Spinal cord (tissue), 10 donors: ENCODE results near the gene ATP4B. TPM values are rescaled to one million over a fixed set of nuclear protein-coding genes. Genes with fewer than 3 reads are reported as not detected.

Source experiments
- DNase-seq, 6 donors: peaks; one replicate each; pipeline versions ENCODE4 v3.0.0 to v3.0.0-alpha.2; 2013 to 2015; ENCODE audit warnings: low spot score in 6 of 6, low read depth in 4 of 6
- H3K27ac ChIP-seq: one replicate; pipeline ENCODE4 v1.5.1; 2013; ENCODE audit warnings: low read depth, low read length, control low read depth
- H3K27me3 ChIP-seq: one replicate; pipeline ENCODE4 v1.6.1; 2013; ENCODE audit warnings: low read length; ENCODE audit not compliant: control insufficient read depth, insufficient read depth
- H3K36me3 ChIP-seq: one replicate; pipeline ENCODE4 v1.6.1; 2013; ENCODE audit warnings: low read length; ENCODE audit not compliant: control insufficient read depth, insufficient read depth
- H3K4me1 ChIP-seq: one replicate; pipeline ENCODE4 v1.6.1; 2013; ENCODE audit warnings: low read length; ENCODE audit not compliant: control insufficient read depth, insufficient read depth
- H3K4me3 ChIP-seq: one replicate; pipeline ENCODE4 v1.5.1; 2013; ENCODE audit warnings: low read depth, low read length, control low read depth
- H3K9me3 ChIP-seq: one replicate; pipeline ENCODE4 v1.6.1; 2013; ENCODE audit warnings: low read length; ENCODE audit not compliant: control insufficient read depth, insufficient read depth
- WGBS: methylation state at CpG from one replicate; pipeline ENCODE4 v1.1.5; 2013; ENCODE audit warnings: missing lambda C conversion rate; ENCODE audit not compliant: insufficient coverage; 5-methylcytosine and 5-hydroxymethylcytosine counted together
- long read RNA-seq, 4 donors: transcript quantifications; one replicate each; lab custom pipeline, GENCODE V29; 2026
- polyA plus RNA-seq, 2 donors: library from polyadenylated mRNA; unstranded; fragments of 120-200 nt; gene quantifications; one replicate each; pipeline ENCODE4 v1.2.1, GENCODE V29; 2013; ENCODE audit not compliant: insufficient read length in 2 of 2
- total RNA-seq, 2 donors: library from RNA; depleted of rRNA in 1 of 2; stranded (reverse); fragments of 120-200 nt in 1 of 2; fragments of >200 nt in 1 of 2; gene quantifications; one replicate each; pipeline versions ENCODE4 v1.2.3 to v1.2.4, GENCODE V29; 2013 to 2014
- donor health status: healthy.

ATP4B gene
- 1 to 10 TPM in 1 of 2 donors, under 1 TPM in 1; 0.20 to 1.4 TPM for total RNA-seq
- 1 to 10 TPM; 1.3 to 2.6 TPM for polyA plus RNA-seq
- long read RNA-seq, donor 1, result 0 reads
- long read RNA-seq, donor 2, partial matches to known transcripts, result 0 of 1 reads
- long read RNA-seq, donor 2, other reads (novel, unspliced or antisense), result 0 of 1 reads
- long read RNA-seq, donor 3, result 0 reads
- long read RNA-seq, donor 4, result 0 reads

- H3K27me3 ChIP-seq, result no peaks in the 10 kb centered on the region
- peaks cover 24% of the 10 kb centered on the region for H3K4me1 ChIP-seq
- H3K27ac ChIP-seq, result no peak within 1 kb of the TSS
- no peaks in the 10 kb centered on the region for H3K9me3 ChIP-seq
- H3K36me3 ChIP-seq, result peaks cover 6% of the 10 kb centered on the region
- DNase-seq, result no peak
- 88% methylated on average over 46 of the region's 47 CpGs for WGBS
- H3K4me3 ChIP-seq, result no peak within 1 kb of the TSS
Observed at GRCh38 chr13:113657851-113658741, at the start of gene ATP4B. Gene ATP4B, minus strand, starts transcription at chr13:113658198. Its CDS starts 54 bp downstream, at chr13:113658144.

GRCh38 chr13:113672002-113672651, 14.1 kb upstream of the ATP4B start:
- 89% methylated on average over 17 of the region's 18 CpGs for WGBS
- H3K4me1 ChIP-seq, result no peaks in the 10 kb centered on the region
- H3K27me3 ChIP-seq, result no peaks in the 10 kb centered on the region
- H3K27ac ChIP-seq, result no peak overlapping the region
- no peaks in the 10 kb centered on the region for H3K36me3 ChIP-seq
- no peaks in the 10 kb centered on the region for H3K9me3 ChIP-seq
- DNase-seq, result no peak
- H3K4me3 ChIP-seq, result no peak overlapping the region

GRCh38 chr13:113671066-113672001, 13.3 kb upstream of the ATP4B start:
- no peak overlapping the region for H3K4me3 ChIP-seq
- no peaks in the 10 kb centered on the region for H3K27me3 ChIP-seq
- H3K9me3 ChIP-seq, result no peaks in the 10 kb centered on the region
- H3K4me1 ChIP-seq, result no peaks in the 10 kb centered on the region
- H3K27ac ChIP-seq, result no peak overlapping the region
- no peaks in the 10 kb centered on the region for H3K36me3 ChIP-seq
- WGBS, result 89% methylated on average over 54 of the region's 54 CpGs
- no peak for DNase-seq

- no peak overlapping the region for H3K4me3 ChIP-seq
- no peak for DNase-seq
- no peaks in the 10 kb centered on the region for H3K9me3 ChIP-seq
- H3K27ac ChIP-seq, result no peak overlapping the region
- H3K4me1 ChIP-seq, result no peaks in the 10 kb centered on the region
- 91% methylated on average over 16 of the region's 19 CpGs for WGBS
- H3K36me3 ChIP-seq, result no peaks in the 10 kb centered on the region
- H3K27me3 ChIP-seq, result no peaks in the 10 kb centered on the region
Observed at GRCh38 chr13:113670541-113670940, 12.5 kb upstream of the ATP4B start.

GRCh38 chr13:113669755-113670341, 11.8 kb upstream of the ATP4B start:
- Histone ChIP-seq H3K36me3 (no peaks in the 10 kb centered on the region), H3K4me1 (no peaks in the 10 kb centered on the region), H3K27ac (no peak overlapping the region), H3K27me3 (no peaks in the 10 kb centered on the region), H3K4me3 (no peak overlapping the region), H3K9me3 (no peaks in the 10 kb centered on the region)
- DNase-seq, result no peak
- 84% methylated on average over 21 of the region's 21 CpGs for WGBS

- DNase-seq, result no peak
- WGBS, result 82% methylated on average over 11 of the region's 13 CpGs
Observed at GRCh38 chr13:113669231-113669754, 11.3 kb upstream of the ATP4B start.

GRCh38 chr13:113668491-113668971, 10.5 kb upstream of the ATP4B start:
- no peaks in the 10 kb centered on the region for H3K27me3 ChIP-seq
- no peak for DNase-seq
- 79% methylated on average over 18 of the region's 24 CpGs for WGBS
- H3K36me3 ChIP-seq, result no peaks in the 10 kb centered on the region
- H3K4me3 ChIP-seq, result no peak overlapping the region
- no peaks in the 10 kb centered on the region for H3K9me3 ChIP-seq
- peaks cover 4% of the 10 kb centered on the region for H3K4me1 ChIP-seq
- H3K27ac ChIP-seq, result no peak overlapping the region

More at GRCh38 chr13:113669231-113669754, 11.3 kb upstream of the ATP4B start:
- Histone ChIP-seq H3K27me3 (no peaks in the 10 kb centered on the region), H3K4me1 (no peaks in the 10 kb centered on the region), H3K27ac (no peak overlapping the region), H3K4me3 (no peak overlapping the region), H3K36me3 (no peaks in the 10 kb centered on the region), H3K9me3 (no peaks in the 10 kb centered on the region)

- no peaks in the 10 kb centered on the region for H3K36me3 ChIP-seq
- H3K9me3 ChIP-seq, result no peaks in the 10 kb centered on the region
- peaks cover 4% of the 10 kb centered on the region for H3K4me1 ChIP-seq
- 93% methylated on average over 24 of the region's 29 CpGs for WGBS
- no peak for DNase-seq
- H3K4me3 ChIP-seq, result no peak overlapping the region
- no peaks in the 10 kb centered on the region for H3K27me3 ChIP-seq
- no peak overlapping the region for H3K27ac ChIP-seq
Observed at GRCh38 chr13:113667771-113668490, 9.9 kb upstream of the ATP4B start.
